ENCODE results near the gene ZNF512B.

ZNF512B gene

DNA sequence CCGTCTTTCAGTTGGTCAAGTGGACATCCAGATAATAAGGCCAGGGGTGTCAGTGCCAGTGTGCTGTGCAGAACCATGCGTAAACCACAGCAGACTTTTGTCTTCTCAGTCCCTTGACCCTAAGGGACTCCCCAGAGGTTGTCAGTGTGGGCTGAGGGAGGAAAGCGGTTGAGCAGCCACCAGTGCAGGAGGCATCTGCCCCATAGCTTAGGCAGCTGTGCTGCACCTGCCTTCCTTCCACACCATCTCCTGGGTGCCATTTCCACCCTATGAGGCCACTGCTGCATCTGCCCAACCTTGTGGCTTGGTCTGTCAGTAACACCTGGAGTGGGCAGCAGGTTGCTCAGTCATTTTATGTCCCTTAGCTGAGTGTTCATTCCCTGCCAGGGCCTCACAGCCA lies 37.2 kb upstream of the ZNF512B start:
- no peak overlapping the region for H3K4me3 ChIP-seq (ENCODE audit: low read depth, low read length)
- TF ChIP-seq, protein P1, sequence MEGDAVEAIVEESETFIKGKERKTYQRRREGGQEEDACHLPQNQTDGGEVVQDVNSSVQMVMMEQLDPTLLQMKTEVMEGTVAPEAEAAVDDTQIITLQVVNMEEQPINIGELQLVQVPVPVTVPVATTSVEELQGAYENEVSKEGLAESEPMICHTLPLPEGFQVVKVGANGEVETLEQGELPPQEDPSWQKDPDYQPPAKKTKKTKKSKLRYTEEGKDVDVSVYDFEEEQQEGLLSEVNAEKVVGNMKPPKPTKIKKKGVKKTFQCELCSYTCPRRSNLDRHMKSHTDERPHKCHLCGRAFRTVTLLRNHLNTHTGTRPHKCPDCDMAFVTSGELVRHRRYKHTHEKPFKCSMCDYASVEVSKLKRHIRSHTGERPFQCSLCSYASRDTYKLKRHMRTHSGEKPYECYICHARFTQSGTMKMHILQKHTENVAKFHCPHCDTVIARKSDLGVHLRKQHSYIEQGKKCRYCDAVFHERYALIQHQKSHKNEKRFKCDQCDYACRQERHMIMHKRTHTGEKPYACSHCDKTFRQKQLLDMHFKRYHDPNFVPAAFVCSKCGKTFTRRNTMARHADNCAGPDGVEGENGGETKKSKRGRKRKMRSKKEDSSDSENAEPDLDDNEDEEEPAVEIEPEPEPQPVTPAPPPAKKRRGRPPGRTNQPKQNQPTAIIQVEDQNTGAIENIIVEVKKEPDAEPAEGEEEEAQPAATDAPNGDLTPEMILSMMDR (IDR thresholded peaks at IDR 0.05; ENCODE audit: low read depth, low read length) = no peak

DNA sequence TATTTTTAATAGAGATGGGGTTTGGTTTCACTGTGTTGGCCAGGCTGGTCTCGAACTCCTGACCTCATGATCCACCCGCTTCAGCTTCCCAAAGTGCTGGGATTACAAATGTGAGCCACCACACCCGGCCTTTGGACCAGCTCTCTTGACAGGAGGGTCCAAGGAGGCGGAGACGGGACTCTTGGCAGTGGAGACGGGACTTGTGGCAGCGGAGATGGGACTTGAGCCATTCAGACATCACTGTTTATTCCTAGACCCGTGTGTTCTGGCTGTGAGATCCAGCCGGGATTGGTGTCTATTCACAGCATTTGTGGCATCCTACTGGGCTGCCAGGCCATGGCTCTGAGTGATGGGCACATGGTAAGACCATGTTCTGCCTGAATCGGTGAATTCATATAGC lies 36.8 kb upstream of the ZNF512B start:
- no peak overlapping the region for H3K4me3 ChIP-seq (ENCODE audit: low read depth, low read length)
- TF ChIP-seq, protein P1 (IDR thresholded peaks at IDR 0.05; ENCODE audit: low read depth, low read length) = no peak

DNA sequence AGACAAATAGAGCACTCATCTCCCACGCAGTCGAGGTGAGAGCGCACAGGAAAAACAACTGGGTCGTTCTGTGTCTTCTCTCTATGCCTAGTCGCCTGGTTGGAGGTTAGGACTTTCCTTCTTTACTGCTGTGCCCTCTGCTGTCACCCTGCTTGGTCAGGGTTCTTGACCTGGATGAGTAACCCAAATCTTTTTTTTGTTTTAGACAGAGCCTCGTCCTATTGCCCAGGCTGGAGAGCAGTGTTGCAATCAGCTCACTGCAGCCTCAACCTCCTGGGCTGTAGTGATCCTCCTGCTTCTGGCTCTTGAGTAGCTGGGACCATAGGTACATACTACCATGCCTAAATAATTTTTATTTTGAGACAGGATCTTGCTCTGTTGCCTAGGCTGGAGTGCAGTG lies 35.7 kb upstream of the ZNF512B start:
- H3K4me3 ChIP-seq (ENCODE audit: low read depth, low read length) = no peak overlapping the region
- TF ChIP-seq, protein P1 (IDR thresholded peaks at IDR 0.05; ENCODE audit: low read depth, low read length) = no peak

DNA sequence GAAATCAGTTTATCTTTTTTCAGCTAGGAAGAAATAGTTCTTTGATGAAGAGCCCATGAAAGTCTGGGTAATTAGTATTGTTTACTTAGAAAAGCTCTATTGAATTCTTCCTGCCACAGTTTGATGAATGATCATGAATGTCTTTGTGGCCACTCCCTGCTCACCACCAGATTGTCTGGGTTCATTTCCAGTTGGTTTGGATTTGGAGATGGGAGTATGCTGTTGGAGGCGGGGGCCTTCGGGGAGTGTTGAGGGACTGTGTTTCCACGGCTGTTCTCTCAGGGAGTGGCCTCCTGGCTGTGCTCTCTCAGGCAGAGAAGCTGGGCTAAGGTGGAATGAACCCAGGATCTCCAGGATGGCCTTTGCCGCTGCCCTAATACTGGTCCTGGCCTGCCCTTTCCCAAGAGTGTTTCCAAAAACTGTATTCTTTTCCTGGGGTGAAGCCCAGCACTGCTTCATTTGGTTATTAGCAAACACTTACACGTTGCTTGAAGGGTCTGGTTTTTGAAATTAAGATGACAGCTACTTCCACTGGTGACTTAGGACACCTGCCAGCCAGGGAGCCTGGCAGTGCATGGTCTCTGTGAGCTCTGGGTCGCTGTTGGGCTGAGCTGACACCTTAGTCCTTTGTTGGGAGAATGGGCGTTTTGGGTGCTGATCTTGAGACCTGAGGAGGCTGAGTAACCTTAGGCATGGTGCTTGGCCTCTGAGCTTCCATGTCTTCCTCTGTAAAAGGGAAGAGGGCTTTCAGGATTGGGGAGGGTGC lies 34.4 kb upstream of the ZNF512B start:
- H3K4me3 ChIP-seq (ENCODE audit: low read depth, low read length) = no peak overlapping the region
- TF ChIP-seq, protein P1 (IDR thresholded peaks at IDR 0.05; ENCODE audit: low read depth, low read length) = no peak

DNA sequence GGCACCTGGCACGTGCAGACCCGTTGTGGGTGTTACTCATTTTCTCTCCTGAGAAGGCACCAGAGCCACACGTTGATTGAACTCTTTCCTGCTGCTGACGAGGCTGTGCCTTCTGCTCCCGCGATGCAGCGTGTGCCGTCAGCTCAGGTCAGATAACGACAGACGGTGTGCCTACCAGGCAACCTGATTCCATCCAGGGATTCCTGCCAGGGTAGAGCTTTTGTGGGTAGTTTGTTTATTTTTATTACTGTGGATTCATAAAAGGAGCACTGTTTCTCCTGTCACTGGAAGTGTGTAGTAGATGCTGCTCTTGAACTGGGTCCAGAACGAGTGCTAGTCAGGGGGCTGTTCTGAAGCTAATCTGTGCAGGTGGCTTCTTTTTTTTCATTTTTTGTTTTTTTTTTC lies 31.9 kb upstream of the ZNF512B start:
- TF ChIP-seq, protein P1 (IDR thresholded peaks at IDR 0.05; ENCODE audit: low read depth, low read length) = no peak
- H3K4me3 ChIP-seq (ENCODE audit: low read depth, low read length) = no peak overlapping the region

DNA sequence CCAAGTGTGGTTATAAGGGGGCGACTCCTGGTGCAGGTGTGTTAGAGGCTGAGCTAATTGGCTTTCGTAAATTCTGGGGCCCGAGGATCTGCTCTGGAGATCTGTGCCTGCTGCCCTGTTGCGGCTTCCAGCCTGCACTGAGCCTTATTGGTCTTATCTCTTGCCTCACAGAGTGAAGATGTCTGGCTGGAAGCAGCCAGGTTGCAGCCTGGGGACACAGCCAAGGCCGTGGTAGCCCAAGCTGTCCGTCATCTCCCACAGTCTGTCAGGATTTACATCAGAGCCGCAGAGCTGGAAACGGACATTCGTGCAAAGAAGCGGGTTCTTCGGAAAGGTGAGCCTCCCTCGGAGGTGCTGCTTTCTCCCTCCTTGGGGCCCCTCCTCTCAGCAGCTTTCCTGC lies 31.2 kb upstream of the ZNF512B start:
- H3K4me3 ChIP-seq (ENCODE audit: low read depth, low read length) = no peak overlapping the region
- TF ChIP-seq, protein P1 (IDR thresholded peaks at IDR 0.05; ENCODE audit: low read depth, low read length) = no peak

DNA sequence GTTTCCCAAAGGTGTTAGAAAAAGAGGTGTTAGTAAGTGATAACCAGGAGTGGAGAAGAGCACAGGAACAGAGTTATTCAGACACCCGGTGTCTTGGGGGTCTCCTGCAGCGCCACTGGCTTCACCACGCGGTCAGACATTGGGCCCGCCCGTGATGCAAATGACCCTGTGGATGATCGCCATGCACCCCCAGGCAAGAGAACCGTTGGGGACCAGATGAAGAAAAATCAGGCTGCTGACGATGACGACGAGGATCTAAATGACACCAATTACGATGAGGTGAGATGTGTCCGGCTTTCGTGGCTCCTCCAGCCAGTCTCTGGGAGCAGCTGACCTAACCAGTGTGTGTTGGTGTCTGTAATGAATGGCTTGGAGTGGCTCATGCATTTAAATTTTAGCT lies 13.2 kb upstream of the ZNF512B start:
- H3K4me3 ChIP-seq (ENCODE audit: low read depth, low read length) = no peak overlapping the region
- TF ChIP-seq, protein P1 (IDR thresholded peaks at IDR 0.05; ENCODE audit: low read depth, low read length) = no peak
